CD4-positive, alpha-beta T cell treated with Interleukin-15 for 4 hours (primary cell): ENCODE results near the gene NR5A2.

Experiments
- DNase-seq: peaks from one replicate; pipeline ENCODE4 v3.0.0-alpha.2; 2020; ENCODE audit warnings: low spot score

Gene NR5A2

DNA sequence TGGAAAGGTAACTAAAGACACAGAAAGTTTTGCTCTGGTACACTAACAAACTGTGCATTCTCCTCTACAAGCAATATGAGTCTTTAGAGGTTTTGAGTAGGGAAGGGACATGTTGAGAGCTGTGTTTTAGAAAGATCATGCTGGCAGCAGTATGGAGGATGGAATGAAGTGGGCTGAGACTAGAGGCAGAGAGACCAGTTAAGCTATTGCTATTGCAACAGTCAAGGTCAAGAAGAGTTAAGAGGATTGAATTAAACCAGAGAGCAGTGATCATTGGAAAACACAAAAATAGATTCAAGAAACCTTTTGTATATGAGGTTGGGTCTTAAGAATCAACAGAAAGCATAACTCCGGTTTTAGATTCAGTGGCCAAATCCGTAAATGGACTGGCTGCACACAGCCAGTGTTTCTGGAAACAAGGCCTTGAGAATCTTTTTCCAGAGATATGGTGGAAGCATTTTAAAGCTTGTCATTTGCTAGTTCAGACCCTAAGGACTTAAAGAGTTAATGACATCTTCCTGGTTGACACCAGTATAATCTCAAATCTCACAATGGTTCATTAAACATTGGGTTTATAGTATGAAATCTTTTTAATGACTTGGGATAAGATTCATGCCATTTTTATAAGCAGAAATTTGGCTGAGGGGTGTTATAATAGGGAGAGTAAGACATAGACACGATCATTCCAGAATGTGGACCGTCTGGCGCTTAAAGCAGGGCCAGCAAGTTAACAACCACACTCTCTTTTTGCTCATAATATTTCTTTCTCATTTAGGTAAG lies 177.9 kb downstream of the NR5A2 start:
- no peak for DNase-seq

DNA sequence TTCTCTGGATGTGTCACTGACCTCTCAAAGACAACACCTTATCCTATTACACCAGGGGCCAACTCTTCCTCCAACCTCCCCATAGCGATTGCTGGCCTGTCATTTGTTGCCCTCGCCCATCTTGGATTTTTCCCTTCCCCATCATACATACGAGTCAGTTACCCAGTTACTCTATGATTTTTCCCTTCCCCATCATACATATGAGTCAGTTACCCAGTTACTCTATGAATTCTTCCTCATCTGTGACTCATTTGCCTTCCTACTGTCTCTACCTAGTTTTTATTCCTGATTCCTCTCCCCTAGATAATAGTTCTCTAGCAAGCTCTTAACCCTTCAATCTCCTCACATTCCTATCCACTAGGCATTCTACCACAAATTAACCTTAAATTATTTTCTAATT lies 178.8 kb downstream of the NR5A2 start:
- DNase-seq = no peak

DNA sequence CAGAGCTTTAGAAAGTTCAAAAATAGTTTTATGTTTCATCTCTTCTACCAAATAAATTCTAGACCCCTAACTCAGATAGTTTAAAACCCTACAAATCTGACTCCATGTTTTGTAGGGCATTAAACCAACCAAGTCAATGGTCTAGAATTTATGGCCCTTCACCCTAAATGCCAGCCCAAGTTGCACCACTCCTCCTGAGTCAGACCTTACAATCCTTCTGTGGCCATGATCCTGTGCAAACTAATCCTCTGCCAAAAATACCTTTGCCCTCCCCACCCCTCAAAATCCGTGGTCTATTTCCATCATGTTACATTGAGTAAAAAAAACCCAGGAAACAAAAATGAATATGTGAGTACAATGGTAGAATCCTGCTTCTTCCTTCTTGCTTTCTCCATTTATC lies 179.3 kb downstream of the NR5A2 start:
- DNase-seq = no peak

DNA sequence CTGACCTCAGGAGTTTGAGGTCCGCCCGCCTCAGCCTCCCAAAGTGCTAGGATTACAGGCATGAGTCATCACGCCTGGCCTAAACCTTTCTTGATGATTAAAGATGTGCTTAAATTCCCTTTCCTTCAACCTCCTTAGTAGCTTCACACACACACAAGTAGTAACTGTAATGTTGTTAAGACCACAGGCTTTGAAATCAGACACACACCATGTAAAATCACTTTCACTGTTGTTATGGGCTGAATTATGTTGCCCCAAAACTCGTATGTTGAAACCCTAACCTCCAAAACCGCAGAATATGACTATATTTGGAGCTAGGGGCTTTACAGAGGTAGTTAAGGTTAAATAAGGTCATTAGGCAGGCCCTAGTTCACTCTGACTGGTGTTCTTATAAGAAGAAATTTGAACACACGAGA lies 180.2 kb downstream of the NR5A2 start:
- DNase-seq = no peak

DNA sequence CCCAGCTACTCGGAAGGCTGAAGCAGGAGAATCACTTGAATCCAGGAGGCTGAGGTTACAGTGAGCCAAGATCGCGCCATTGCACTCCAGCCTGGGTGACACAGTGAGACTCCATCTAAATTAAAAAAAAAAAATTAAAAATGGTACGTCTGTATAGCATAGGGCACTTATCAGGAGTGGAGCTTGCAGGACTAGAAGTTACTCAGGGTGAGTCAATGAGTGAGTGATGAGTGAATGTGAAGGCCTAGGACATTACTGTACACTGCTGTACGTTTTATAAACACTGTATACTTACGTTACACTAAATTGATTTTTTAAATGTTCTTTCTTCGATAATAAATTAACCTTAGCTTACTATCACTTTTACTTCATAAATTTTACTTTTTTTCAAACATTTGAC lies 183.6 kb downstream of the NR5A2 start:
- no peak for DNase-seq

DNA sequence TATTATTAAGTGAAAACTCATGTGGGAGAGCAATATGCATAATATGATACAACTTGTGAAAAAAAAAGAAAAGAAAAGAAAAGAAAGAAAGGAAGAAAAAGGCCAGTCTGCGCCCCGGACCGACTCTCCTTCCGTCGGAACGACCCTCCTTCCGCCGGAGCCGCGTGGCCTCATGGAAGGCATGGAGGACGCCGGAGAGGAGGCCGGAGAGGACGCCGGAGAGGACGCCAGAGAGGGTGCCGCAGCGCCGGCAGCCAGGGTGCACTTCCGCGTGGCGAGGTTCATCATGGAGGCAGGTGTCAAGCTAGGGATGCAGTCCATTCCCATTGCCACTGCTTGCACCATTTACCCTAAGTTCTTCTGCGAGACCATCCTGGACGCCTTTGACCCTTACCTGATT lies 185.9 kb downstream of the NR5A2 start:
- DNase-seq = no peak

DNA sequence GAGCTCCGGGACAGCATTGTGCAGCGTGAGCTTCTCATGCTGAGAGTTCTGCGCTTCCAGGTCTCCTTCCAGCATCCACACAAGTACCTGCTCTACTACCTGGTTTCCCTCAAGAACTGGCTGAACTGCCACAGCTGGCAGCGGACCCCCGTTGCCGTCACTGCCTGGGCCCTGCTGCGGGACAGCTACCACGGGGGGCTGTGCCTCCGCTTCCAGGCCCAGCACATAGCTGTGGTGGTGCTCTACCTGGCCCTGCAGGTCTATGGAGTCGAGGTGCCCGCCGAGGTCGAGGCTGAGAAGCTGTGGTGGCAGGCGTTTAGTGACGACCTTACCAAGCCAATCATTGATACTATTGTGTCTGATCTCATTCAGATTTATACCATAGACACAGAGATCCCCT lies 186.4 kb downstream of the NR5A2 start:
- DNase-seq = no peak

DNA sequence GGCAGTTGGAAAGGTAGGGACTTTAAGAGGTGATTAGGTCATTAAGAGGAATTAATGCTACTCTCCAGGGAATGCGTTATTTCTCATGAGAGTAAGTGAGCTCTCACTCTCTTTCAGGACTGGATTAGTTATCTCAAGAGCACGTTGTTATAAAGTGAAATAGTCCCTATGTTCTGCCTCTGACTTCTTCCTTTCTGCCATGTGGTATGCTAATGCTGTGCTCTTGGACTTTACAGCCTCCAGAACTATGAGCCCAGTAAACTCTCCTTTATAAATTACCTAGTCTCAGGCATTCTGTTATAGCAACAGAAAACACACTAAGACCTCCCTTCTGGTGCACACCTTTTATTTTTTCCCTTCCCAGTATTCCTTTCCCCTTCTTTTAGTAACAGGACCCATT lies 187.8 kb downstream of the NR5A2 start:
- DNase-seq = no peak

DNA sequence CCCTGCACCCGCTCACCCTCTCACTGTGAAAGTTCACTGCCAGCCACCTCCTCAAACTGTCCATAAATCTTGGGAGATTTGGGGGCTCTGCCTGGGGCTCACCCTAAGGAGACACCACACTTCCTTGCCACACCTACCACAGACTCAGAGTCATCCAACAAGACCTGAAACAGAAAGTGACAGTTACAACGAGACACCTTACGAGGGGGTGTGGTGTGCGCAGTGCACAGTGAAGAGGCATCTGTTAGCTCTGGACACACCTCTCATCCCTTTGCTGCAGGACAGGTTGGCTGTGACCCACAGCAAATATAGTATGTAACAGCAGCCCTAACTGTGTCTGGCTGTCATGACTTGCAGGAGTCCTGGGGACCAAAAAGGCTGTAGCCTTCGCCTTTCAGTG lies 190.2 kb downstream of the NR5A2 start:
- DNase-seq = no peak

DNA sequence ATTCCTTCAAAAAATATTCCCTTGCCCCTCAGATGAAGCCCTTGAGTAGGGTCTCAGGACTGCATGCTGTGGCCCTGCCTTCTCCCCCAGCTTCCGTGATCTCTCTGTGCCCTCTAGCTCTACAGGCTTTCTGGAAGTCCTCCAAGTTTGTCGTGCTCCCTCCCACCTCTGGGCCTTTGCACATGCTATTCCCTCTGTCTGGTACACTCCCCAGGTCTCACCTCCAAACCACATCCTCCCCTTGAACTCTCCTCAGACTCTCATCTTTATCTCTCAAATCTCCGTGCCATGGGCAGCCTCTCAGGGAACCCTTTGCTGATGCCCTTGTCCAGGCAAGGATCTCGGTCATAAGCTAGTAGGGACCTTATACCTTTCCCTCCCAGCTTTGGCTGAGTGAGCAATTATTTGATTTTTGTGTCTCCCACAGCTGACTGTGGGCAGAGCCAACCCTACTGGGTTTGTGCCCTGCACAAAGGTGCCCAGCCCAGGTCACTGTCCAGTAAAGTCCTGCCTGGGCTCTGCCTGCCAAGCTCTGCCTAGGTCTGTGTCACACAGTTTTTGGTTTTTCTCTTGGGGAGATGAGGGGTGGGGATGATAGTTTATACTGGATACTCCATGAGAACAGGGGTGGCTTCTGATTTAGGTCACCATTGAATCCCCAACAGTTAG lies 194.2 kb downstream of the NR5A2 start:
- no peak for DNase-seq

DNA sequence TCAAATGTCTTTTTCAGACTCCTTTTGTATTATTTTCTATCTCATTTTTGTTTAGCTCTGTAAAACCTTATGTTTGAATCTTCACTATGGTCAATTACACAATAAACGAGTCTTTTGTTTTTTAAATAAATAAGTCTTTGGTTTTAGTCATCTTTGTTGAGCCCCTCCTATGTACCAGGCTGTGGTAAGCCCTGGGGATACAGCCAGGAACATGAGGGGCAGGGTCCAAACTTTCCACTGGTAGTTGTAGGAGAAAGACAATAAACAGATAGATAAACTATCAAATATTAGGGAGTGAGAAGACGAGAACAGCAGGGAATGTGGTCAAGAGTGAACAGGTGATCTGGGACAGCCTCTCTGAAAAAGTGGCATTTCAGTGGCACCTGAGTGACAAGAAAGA lies 195.7 kb downstream of the NR5A2 start:
- no peak for DNase-seq

DNA sequence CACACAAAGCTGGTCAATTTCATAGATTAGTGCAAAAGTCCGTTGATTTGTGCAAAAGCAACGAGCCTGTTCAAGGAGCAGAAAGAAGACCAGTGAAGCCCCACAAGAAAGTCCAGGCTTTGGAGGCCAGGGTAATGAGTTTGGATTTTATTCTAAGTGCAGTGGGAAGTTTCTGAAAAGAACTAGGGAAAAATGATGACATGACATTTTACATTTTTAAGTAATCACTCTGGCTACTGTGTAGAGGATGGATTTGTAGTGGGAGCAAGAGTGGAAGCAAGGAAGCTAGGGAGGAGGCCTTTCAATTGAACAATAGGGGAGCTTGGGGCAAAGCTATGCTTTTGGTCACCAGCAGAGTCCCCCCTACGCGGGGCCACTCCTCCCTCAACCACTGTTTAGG lies 196.1 kb downstream of the NR5A2 start:
- DNase-seq = no peak

DNA sequence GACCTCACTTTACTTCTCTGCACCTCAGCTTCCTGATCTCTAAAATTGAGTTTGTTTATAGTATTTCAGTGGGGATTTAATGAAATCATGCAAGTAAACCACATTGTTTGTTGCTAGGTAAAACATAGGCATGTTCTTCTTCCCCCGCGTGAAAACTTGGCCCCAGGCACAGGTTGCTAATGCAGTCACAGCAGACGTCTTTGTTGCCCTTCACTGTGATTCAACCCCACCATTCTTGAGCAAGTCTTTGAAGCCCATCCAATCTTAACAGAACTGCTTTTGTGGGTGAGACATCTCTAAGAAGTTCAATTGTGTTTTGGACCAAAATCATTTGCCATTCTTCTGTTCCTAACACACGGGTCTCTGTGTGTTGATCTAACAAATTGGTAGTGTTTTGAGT lies 196.8 kb downstream of the NR5A2 start:
- DNase-seq = no peak

DNA sequence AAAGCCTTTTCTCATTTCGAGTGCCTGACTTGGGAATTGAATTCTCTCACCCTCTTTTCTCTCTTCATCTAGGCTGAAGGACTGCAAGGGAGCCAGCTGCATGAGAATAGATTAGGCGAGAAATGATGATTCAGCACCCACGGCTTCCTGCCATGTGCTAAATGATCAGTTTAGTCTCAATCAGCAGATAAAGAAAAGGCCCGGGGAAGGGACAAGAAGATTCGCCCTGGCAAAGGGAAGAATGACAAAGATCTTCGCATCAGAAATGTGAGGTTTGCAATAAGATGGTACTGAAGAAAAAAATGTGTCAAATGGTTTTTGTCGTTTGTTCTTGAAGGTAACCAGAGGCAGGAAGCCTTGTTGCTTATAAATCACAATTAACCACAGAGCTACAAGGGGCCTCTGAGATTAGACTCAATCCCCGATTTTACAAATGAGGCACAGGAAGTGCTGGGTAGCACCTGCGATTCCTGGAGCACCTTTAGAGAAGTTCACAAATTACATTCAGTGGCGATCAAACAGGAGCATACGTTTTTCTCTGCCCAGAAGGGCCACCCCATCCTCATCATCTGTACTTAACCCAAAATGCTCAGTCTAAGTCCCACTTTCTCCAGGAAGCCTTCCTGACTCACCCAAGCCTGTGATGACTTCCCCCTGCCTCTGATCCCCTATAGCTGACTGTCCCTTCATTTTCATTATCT lies 198.9 kb downstream of the NR5A2 start:
- peak; percentile 14 for DNase-seq

DNA sequence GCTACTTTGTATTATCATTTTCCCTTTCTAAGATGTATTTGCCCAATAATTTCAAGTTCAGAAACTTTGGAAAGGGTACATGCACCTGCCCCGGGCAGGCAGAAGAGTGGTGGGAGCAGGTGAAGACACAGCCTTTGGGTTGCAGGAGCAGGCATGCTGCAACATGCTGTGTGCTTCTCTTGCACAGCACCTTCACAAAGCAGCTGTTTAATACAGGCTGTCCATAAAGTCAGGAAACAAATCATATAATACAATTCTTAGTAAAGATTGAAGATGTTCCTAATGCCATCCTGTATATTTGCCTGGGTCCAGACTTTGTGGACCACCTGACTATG lies 199.4 kb downstream of the NR5A2 start:
- no peak for DNase-seq
